H9 (cell line): Measurements from ENCODE around the gene GCN1. TPM values are rescaled to one million over a fixed set of nuclear protein-coding genes. Genes with fewer than 3 reads are reported as not detected.
A peak's percentile ranks its signal among the peaks of the same experiment; 100 is the strongest.

Experiments used
- DNase-seq: peaks from one replicate; pipeline ENCODE4 v3.0.0-alpha.2; 2017
- H2AFZ ChIP-seq: one replicate; pipeline ENCODE4 v1.6.1; 2013; ENCODE audit warnings: mild to moderate bottlenecking, low read length, control low read depth, moderate library complexity
- H2AK5ac ChIP-seq: 2 replicates; pipeline ENCODE4 v1.6.1; 2013; ENCODE audit warnings: low read length, control low read depth, mixed read lengths; ENCODE audit not compliant: insufficient read length
- H2BK120ac ChIP-seq: one replicate; pipeline ENCODE4 v1.6.1; 2013; ENCODE audit warnings: low read depth, mild to moderate bottlenecking, low read length, control low read depth, inconsistent platforms; ENCODE audit not compliant: poor library complexity, severe bottlenecking
- H2BK12ac ChIP-seq: 2 replicates; pipeline ENCODE4 v1.6.1; 2013; ENCODE audit warnings: low read length, control low read depth, mixed read lengths, low read depth; ENCODE audit not compliant: insufficient read length
- H2BK15ac ChIP-seq: 2 replicates; pipeline ENCODE4 v1.6.1; 2013; ENCODE audit warnings: low read depth, low read length, control low read depth
- H2BK20ac ChIP-seq: one replicate; pipeline ENCODE4 v1.6.1; 2013; ENCODE audit warnings: low read depth, mild to moderate bottlenecking, low read length, control low read depth, inconsistent platforms; ENCODE audit not compliant: poor library complexity, severe bottlenecking
- H2BK5ac ChIP-seq: 2 replicates; pipeline ENCODE4 v1.6.1; 2013; ENCODE audit warnings: low read length, control low read depth, mixed read lengths; ENCODE audit not compliant: insufficient read length
- H3K14ac ChIP-seq: 2 replicates; pipeline ENCODE4 v1.6.1; 2013; ENCODE audit warnings: low read length, control low read depth; ENCODE audit not compliant: insufficient read depth
- H3K18ac ChIP-seq: 2 replicates; pipeline ENCODE4 v1.6.1; 2013; ENCODE audit warnings: low read depth, mild to moderate bottlenecking, mixed read lengths, low read length, control low read depth; ENCODE audit not compliant: insufficient read length
- H3K23ac ChIP-seq: 2 replicates; pipeline ENCODE4 v1.6.1; 2013; ENCODE audit warnings: low read length, control low read depth, mixed read lengths, low read depth; ENCODE audit not compliant: insufficient read length
- H3K23me2 ChIP-seq: 2 replicates; pipeline ENCODE4 v1.6.1; 2013; ENCODE audit warnings: low read depth, mild to moderate bottlenecking, mixed read lengths, low read length, control low read depth; ENCODE audit not compliant: insufficient read length, poor library complexity, severe bottlenecking
- H3K27ac ChIP-seq: 2 replicates; pipeline ENCODE4 v1.5.1; 2013; ENCODE audit warnings: low read length, control low read depth, mixed read lengths, low read depth; ENCODE audit not compliant: insufficient read length
- H3K27me3 ChIP-seq: 2 replicates; pipeline ENCODE4 v1.6.1; 2013; ENCODE audit warnings: low read length, control low read depth, inconsistent platforms; ENCODE audit not compliant: insufficient read depth
- H3K4ac ChIP-seq: 2 replicates; pipeline ENCODE4 v1.6.1; 2013; ENCODE audit warnings: low read depth, mild to moderate bottlenecking, control low read depth, inconsistent platforms, low read length, moderate library complexity
- H3K4me1 ChIP-seq: 2 replicates; pipeline ENCODE4 v1.6.1; 2013; ENCODE audit warnings: low read length, control low read depth, inconsistent platforms; ENCODE audit not compliant: insufficient read depth
- H3K4me2 ChIP-seq: 2 replicates; pipeline ENCODE4 v1.6.1; 2013; ENCODE audit warnings: low read length, control low read depth, mixed read lengths; ENCODE audit not compliant: insufficient read length, insufficient read depth
- H3K56ac ChIP-seq: 2 replicates; pipeline ENCODE4 v1.6.1; 2013; ENCODE audit warnings: low read depth, mild to moderate bottlenecking, mixed read lengths, low read length, control low read depth; ENCODE audit not compliant: insufficient read length
- H3K79me1 ChIP-seq: 2 replicates; pipeline ENCODE4 v1.6.1; 2013; ENCODE audit warnings: low read depth, mild to moderate bottlenecking, moderate library complexity, low read length, control low read depth, inconsistent platforms; ENCODE audit not compliant: insufficient read depth, poor library complexity, severe bottlenecking
- H3K79me2 ChIP-seq: 2 replicates; pipeline ENCODE4 v1.6.1; 2013; ENCODE audit warnings: low read length, control low read depth, inconsistent platforms; ENCODE audit not compliant: insufficient read depth
- H3K9ac ChIP-seq: 2 replicates; pipeline ENCODE4 v1.6.1; 2013; ENCODE audit warnings: low read length, control low read depth, mixed read lengths; ENCODE audit not compliant: insufficient read length; ENCODE audit errors: extremely low read depth
- H3K9me3 ChIP-seq: one replicate; pipeline ENCODE4 v1.6.1; 2013; ENCODE audit warnings: low read depth, low read length, inconsistent platforms; ENCODE audit not compliant: control insufficient read depth
- H3T11ph ChIP-seq: one replicate; pipeline ENCODE4 v1.6.1; 2013; ENCODE audit warnings: mild to moderate bottlenecking, low read length, control low read depth, inconsistent platforms
- H4K20me1 ChIP-seq: one replicate; pipeline ENCODE4 v1.6.1; 2013; ENCODE audit not compliant: control insufficient read depth, insufficient read length, insufficient read depth
- H4K5ac ChIP-seq: 2 replicates; pipeline ENCODE4 v1.6.1; 2013; ENCODE audit warnings: low read depth, mild to moderate bottlenecking, mixed read lengths, low read length, control low read depth; ENCODE audit not compliant: insufficient read length
- H4K8ac ChIP-seq: replicated peaks from 2 replicates; pipeline ENCODE4 v1.6.1; 2013; ENCODE audit warnings: low read length, control low read depth, mixed read lengths, low read depth; ENCODE audit not compliant: insufficient read length
- H4K91ac ChIP-seq: 2 replicates; pipeline ENCODE4 v1.6.1; 2013; ENCODE audit warnings: low read depth, mild to moderate bottlenecking, moderate library complexity, mixed read lengths, low read length, control low read depth; ENCODE audit not compliant: insufficient read length
- H3K27ac Mint-ChIP-seq, 3 experiments: 2 replicates in 2 of 3; 3 replicates in 1 of 3; pipeline ENCODE4 v1.8.0; 2020 to 2021; ENCODE audit warnings: mixed read lengths in 3 of 3, mild to moderate bottlenecking in 1 of 3, moderate library complexity in 1 of 3
- H3K27me3 Mint-ChIP-seq: 2 replicates; pipeline ENCODE4 v1.8.0; 2021; ENCODE audit warnings: low read depth, mild to moderate bottlenecking, moderate library complexity, mixed read lengths
- H3K36me3 Mint-ChIP-seq, 3 experiments: 2 replicates in 2 of 3; 3 replicates in 1 of 3; pipeline ENCODE4 v1.8.0; 2020 to 2021; ENCODE audit warnings: low read depth in 3 of 3, mixed read lengths in 3 of 3; ENCODE audit not compliant: insufficient read depth in 1 of 3
- H3K4me1 Mint-ChIP-seq, 2 experiments: 2 replicates each; pipeline ENCODE4 v1.8.0; 2020; ENCODE audit warnings: mixed read lengths in 2 of 2
- H3K4me3 Mint-ChIP-seq, 2 experiments: 2 replicates in 1 of 2; 3 replicates in 1 of 2; pipeline ENCODE4 v1.8.0; 2020 to 2021; ENCODE audit warnings: mild to moderate bottlenecking in 2 of 2, mixed read lengths in 2 of 2, moderate library complexity in 1 of 2
- H3K9me3 Mint-ChIP-seq, 2 experiments: 2 replicates in 1 of 2; 3 replicates in 1 of 2; pipeline ENCODE4 v1.8.0; 2020; ENCODE audit warnings: mild to moderate bottlenecking in 2 of 2, mixed read lengths in 2 of 2, moderate library complexity in 1 of 2
- CTCF ChIP-seq: fragments of 200-600 bp; sonication (generic); conservative IDR thresholded peaks from 3 replicates; pipeline ENCODE4 v1.8.0; 2021; ENCODE audit warnings: antibody characterized with exemption, mild to moderate bottlenecking
- WGBS: extraction: QIAGEN DNeasy Blood & Tissue Kit; methylation state at CpG from one replicate; pipeline ENCODE4 v1.1.7; 2013; ENCODE audit warnings: missing lambda C conversion rate, low lambda C conversion rate, mixed read lengths; ENCODE audit not compliant: insufficient read length; ENCODE audit errors: extremely low coverage; 5-methylcytosine and 5-hydroxymethylcytosine counted together
- total RNA-seq: library from RNA; stranded (reverse); gene quantifications from 2 replicates; pipeline ENCODE4 v1.2.1, GENCODE V29; 2021

GCN1 gene
- total RNA-seq, 1 experiment from 2014 or later: 137 TPM

GRCh38 chr12:120234643-120235368 is 40.3 kb upstream of the GCN1 start:
- H2BK20ac ChIP-seq: no peak overlapping the region
- H3K79me2 ChIP-seq: peaks cover 10% of the 10 kb centered on the region; the same call in 1 of the 2 replicates
- no peak overlapping the region; the same call in 1 of the 2 replicates for H3K14ac ChIP-seq
- Mint-ChIP-seq H3K36me3 (peaks cover 0 to 2% (median 0%) of the 10 kb centered on the region in 3 experiments; a peak in 2 of 7 replicates), H3K27ac (peak overlapping the region; percentile 32 to 76 (median 50); a peak in 4 of 7 replicates), H3K4me1 (peaks cover 69 to 71% of the 10 kb centered on the region in 2 experiments), H3K27me3 (no peaks in the 10 kb centered on the region), H3K4me3 (peak overlapping the region in 1 of 2 experiments; percentile 46; a peak in 2 of 5 replicates), H3K9me3 (no peaks in the 10 kb centered on the region)
- H3K23me2 ChIP-seq: peaks cover 3% of the 10 kb centered on the region
- H3K56ac ChIP-seq: no peak overlapping the region
- peak; percentile 81 for DNase-seq
- no peak overlapping the region for H2BK15ac ChIP-seq
- H3K4me2 ChIP-seq: no peak overlapping the region
- no peak overlapping the region for H4K5ac ChIP-seq
- no peaks in the 10 kb centered on the region for H3K27me3 ChIP-seq
- peak overlapping the region; percentile 16 for H3K18ac ChIP-seq
- H4K20me1 ChIP-seq: no peaks in the 10 kb centered on the region
- H4K8ac ChIP-seq: no peak overlapping the region
- peaks cover 32% of the 10 kb centered on the region for H3K4me1 ChIP-seq
- no peak overlapping the region for H4K91ac ChIP-seq
- no peak overlapping the region for H2BK12ac ChIP-seq
- H2BK120ac ChIP-seq: no peak overlapping the region
- no peak overlapping the region for H3T11ph ChIP-seq
- H3K9me3 ChIP-seq: no peaks in the 10 kb centered on the region
- peak; percentile 62 for TF ChIP-seq CTCF
- H2AFZ ChIP-seq: no peak overlapping the region
- no peak overlapping the region for H3K23ac ChIP-seq
- no peak overlapping the region for H3K27ac ChIP-seq
- H3K79me1 ChIP-seq: peaks cover 3% of the 10 kb centered on the region
- WGBS: no CpG with 5 or more reads among the region's 13 CpGs
- no peak overlapping the region for H3K9ac ChIP-seq
- no peak overlapping the region for H2AK5ac ChIP-seq
- H2BK5ac ChIP-seq: no peak overlapping the region
- H3K4ac ChIP-seq: no peak overlapping the region
